Measurements from ENCODE around the gene ALG12. TPM values are rescaled to one million over a fixed set of nuclear protein-coding genes. Genes with fewer than 3 reads are reported as not detected.

Gene ALG12
- total and polyA plus RNA-seq, 9 donors = 3.5 to 19.2 (median 13.7) TPM

DNA sequence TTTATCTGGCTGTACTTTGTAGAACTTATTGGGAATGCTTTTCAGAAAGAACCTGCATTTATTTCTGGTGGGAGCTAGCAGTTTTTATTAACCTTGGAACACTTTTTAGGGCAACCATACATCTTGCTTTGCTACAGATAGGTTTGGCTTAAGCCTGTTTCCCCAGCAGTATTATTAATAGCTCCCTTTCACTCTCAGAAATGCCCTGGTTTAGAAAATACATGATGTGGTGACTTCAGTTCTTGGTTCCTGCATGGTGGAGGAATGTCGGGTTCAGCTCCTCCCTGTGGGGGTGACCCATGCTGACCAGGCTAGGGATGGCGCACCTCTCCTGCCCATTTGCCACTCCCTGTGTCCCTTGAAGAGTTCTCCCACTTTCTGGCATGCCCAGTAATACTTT, 36.4 kb downstream of the ALG12 start:
- Histone ChIP-seq H3K9me3 (no peaks in the 10 kb centered on the region), H3K4me1 (ENCODE audit: insufficient read depth) (no peaks in the 10 kb centered on the region), H3K36me3 (no peaks in the 10 kb centered on the region), H3K27ac (no peak overlapping the region), H3K4me3 (no peak overlapping the region), H3K27me3 (no peaks in the 10 kb centered on the region)
- intact Hi-C loops (cut with DNase I) = no loop called here
- DNase-seq = no peak
- TF ChIP-seq, protein P1, sequence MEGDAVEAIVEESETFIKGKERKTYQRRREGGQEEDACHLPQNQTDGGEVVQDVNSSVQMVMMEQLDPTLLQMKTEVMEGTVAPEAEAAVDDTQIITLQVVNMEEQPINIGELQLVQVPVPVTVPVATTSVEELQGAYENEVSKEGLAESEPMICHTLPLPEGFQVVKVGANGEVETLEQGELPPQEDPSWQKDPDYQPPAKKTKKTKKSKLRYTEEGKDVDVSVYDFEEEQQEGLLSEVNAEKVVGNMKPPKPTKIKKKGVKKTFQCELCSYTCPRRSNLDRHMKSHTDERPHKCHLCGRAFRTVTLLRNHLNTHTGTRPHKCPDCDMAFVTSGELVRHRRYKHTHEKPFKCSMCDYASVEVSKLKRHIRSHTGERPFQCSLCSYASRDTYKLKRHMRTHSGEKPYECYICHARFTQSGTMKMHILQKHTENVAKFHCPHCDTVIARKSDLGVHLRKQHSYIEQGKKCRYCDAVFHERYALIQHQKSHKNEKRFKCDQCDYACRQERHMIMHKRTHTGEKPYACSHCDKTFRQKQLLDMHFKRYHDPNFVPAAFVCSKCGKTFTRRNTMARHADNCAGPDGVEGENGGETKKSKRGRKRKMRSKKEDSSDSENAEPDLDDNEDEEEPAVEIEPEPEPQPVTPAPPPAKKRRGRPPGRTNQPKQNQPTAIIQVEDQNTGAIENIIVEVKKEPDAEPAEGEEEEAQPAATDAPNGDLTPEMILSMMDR (IDR thresholded peaks at IDR 0.05) = no peak
- TF ChIP-seq POLR2A (IDR thresholded peaks at IDR 0.05) (no peak), EP300 (IDR thresholded peaks at IDR 0.05) (no peak)
- WGBS, 3 donors = 97 to 100% (median 98%) methylated on average over 2 of the region's 2 CpGs

DNA sequence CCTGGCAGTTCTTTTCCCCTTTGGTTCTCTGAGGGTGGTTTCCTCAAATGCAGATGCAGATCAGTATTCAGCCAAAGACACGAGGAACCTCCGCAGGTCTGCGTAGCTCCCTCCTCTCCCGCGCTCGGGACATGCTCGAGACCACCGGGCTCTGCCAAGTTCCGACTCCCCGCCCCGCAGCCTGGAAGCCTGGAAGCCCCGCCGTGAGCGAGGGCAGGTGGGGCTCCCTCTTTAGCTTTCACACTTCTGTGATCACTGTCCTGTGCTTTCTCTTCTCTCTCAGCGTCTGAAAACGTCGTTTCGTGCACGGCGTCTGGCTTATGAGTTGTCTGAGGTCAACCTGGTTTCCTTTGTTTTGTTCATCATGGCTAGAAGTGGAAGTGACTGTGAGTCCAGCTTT, 38.0 kb downstream of the ALG12 start:
- H3K4me1 ChIP-seq (ENCODE audit: insufficient read depth) = no peaks in the 10 kb centered on the region
- no peak overlapping the region for H3K27ac ChIP-seq
- TF ChIP-seq POLR2A (IDR thresholded peaks at IDR 0.05) (no peak), EP300 (IDR thresholded peaks at IDR 0.05) (no peak)
- TF ChIP-seq, protein P1 (IDR thresholded peaks at IDR 0.05) = no peak
- H3K9me3 ChIP-seq = no peaks in the 10 kb centered on the region
- intact Hi-C loops (cut with DNase I) = no loop called here
- 73 to 79% (median 76%) methylated on average over 20 of the region's 20 CpGs for WGBS, 3 donors
- no peak for DNase-seq
- no peak overlapping the region for H3K4me3 ChIP-seq
- no peaks in the 10 kb centered on the region for H3K36me3 ChIP-seq
- H3K27me3 ChIP-seq = no peaks in the 10 kb centered on the region

DNA sequence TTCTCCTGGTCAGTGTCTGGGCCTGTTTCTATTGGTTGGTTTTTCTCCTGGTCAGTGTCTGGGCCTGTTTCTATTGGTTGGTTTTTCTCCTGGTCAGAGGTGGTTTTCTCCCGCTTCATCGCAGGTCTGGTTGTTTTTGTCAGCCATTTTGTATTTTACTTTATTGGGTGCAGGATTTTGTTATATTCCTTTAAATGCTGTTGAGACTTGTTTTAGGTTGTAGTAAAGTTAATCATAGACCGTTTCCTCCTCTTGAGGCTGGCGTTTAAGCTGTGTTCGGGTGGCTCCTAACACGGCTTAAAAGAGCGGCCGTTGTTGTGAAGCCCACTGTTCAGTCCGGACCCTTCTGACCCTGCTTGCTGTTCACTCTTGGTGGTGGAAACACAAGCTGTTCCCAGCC, 38.4 kb downstream of the ALG12 start:
- DNase-seq = no peak
- WGBS, 3 donors = 94 to 95% (median 95%) methylated on average over 9 of the region's 9 CpGs

DNA sequence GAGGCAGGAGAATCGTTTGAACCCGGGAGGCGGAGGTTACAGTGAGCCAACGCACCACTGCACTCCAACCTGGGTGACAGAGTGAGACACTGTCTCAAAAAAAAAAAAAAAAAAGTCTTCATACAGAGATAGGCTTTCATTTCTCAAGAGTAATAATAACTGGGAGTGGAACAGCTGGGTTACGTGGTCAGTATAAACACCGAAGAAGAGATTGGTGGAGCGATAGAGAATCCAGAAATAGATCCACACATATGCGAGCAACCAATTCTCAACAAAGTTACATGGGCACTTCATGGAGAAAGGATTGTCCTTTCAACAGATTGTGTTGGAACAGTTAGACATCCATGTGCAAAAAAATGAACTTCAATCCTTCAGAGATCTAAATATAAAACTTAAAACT, 40.0 kb downstream of the ALG12 start:
- 96 to 98% (median 97%) methylated on average over 8 of the region's 8 CpGs for WGBS, 3 donors
- Histone ChIP-seq H3K4me1 (ENCODE audit: insufficient read depth) (no peaks in the 10 kb centered on the region), H3K27ac (no peak overlapping the region), H3K9me3 (no peaks in the 10 kb centered on the region), H3K4me3 (no peak overlapping the region), H3K36me3 (no peaks in the 10 kb centered on the region), H3K27me3 (no peaks in the 10 kb centered on the region)
- no peak for TF ChIP-seq EP300 (IDR thresholded peaks at IDR 0.05)
- TF ChIP-seq, protein P1 (IDR thresholded peaks at IDR 0.05) = no peak
- TF ChIP-seq POLR2A (IDR thresholded peaks at IDR 0.05) = no peak
- no peak for DNase-seq
- intact Hi-C loops (cut with DNase I) = no loop called here

More for the DNA sequence above, 38.4 kb downstream of the ALG12 start:
- H3K9me3 ChIP-seq = no peaks in the 10 kb centered on the region
- no peaks in the 10 kb centered on the region for H3K4me1 ChIP-seq (ENCODE audit: insufficient read depth)
- H3K27ac ChIP-seq = no peak overlapping the region
- H3K36me3 ChIP-seq = no peaks in the 10 kb centered on the region
- H3K4me3 ChIP-seq = no peak overlapping the region
- intact Hi-C loops (cut with DNase I) = no loop called here
- TF ChIP-seq POLR2A (IDR thresholded peaks at IDR 0.05) = no peak
- no peaks in the 10 kb centered on the region for H3K27me3 ChIP-seq

DNA sequence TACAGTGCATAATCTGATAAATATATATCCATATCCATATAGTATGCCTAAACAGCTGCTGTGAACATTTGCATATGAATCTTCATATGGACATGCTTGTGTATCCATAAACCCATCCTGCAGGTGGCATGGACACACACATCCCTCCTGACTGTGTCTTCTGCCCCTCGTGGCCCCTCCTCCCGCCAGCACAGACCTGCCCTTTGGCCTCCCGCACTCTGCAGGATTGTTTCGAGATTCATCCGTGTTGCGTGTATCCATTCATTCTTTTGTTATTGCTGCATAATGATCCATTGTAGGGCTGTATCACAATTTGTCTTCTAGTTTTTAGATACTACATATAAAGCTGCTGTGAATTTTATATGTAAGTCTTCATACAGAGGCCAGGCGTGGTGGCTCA, 40.6 kb downstream of the ALG12 start:
- WGBS, 3 donors = 96 to 97% (median 97%) methylated on average over 7 of the region's 7 CpGs
- no peak for TF ChIP-seq EP300 (IDR thresholded peaks at IDR 0.05)
- TF ChIP-seq, protein P1 (IDR thresholded peaks at IDR 0.05) = no peak
- TF ChIP-seq POLR2A (IDR thresholded peaks at IDR 0.05) = no peak
- intact Hi-C loops (cut with DNase I) = no loop called here

More for the DNA sequence above, 40.6 kb downstream of the ALG12 start:
- no peaks in the 10 kb centered on the region for H3K36me3 ChIP-seq
- no peak overlapping the region for H3K4me3 ChIP-seq
- no peaks in the 10 kb centered on the region for H3K4me1 ChIP-seq (ENCODE audit: insufficient read depth)
- no peaks in the 10 kb centered on the region for H3K27me3 ChIP-seq
- no peaks in the 10 kb centered on the region for H3K9me3 ChIP-seq
- DNase-seq = no peak
- no peak overlapping the region for H3K27ac ChIP-seq

Data from ovary (tissue), 9 donors.